Endothelial cell of umbilical vein (primary cell): Measurements from ENCODE around the gene PYGB. TPM values are rescaled to one million over a fixed set of nuclear protein-coding genes. Genes with fewer than 3 reads are reported as not detected.

ENCODE experiments used
- BruUV-seq: library from RNA; stranded (reverse); fragments of 400-500 nt; replicated peaks from 2 replicates; lab custom pipeline; 2021; lab: Mats Ljungman, UMichigan
- CTCF ChIA-PET: fragments of 300-600, 350-600 bp; sonication (Branson Sonifier 250); formaldehyde crosslinking; loops from one replicate; lab custom pipeline; 2021; ENCODE audit warnings: antibody characterized with exemption, inconsistent platforms; lab: Charles Lee
- POLR2A ChIA-PET: fragments of 300-600, 350-600 bp; sonication (Branson Sonifier 250); formaldehyde crosslinking; loops from one replicate; lab custom pipeline; 2021; ENCODE audit warnings: antibody characterized with exemption, inconsistent platforms; lab: Charles Lee
- DNase-seq: peaks from one replicate; pipeline ENCODE4 v3.0.0-alpha.2; 2011; ENCODE audit warnings: low read depth, low spot score
- FAIRE-seq: peaks from 2 replicates; lab custom pipeline; 2011; peaks lifted over from hg19 to GRCh38; lab: Jason Lieb, UNC
- H2AFZ ChIP-seq: 2 replicates; pipeline ENCODE4 v1.6.0; 2012; ENCODE audit warnings: low read depth, low read length, control low read depth, inconsistent platforms
- H3K27ac ChIP-seq: 2 replicates; pipeline ENCODE4 v1.5.1; 2011; ENCODE audit warnings: low read depth, mild to moderate bottlenecking, control low read depth, low read length, moderate library complexity; ENCODE audit not compliant: insufficient read depth
- H3K27me3 ChIP-seq, 2 experiments: 2 replicates each; pipeline versions ENCODE4 v1.6.0 to v1.6.1; 2011; ENCODE audit warnings: low read length in 2 of 2, mixed read lengths in 1 of 2; ENCODE audit not compliant: control insufficient read depth in 2 of 2, insufficient read depth in 2 of 2
- H3K36me3 ChIP-seq, 2 experiments: 2 replicates in 1 of 2; 3 replicates in 1 of 2; pipeline ENCODE4 v1.5.1; 2011; ENCODE audit warnings: low read length in 2 of 2, mild to moderate bottlenecking in 1 of 2, moderate library complexity in 1 of 2; ENCODE audit not compliant: control insufficient read depth in 2 of 2, insufficient read depth in 2 of 2; ENCODE audit errors: extremely low read depth in 1 of 2
- H3K4me1 ChIP-seq: 3 replicates; pipeline ENCODE4 v1.5.1; 2011; ENCODE audit warnings: mild to moderate bottlenecking, low read length; ENCODE audit not compliant: control insufficient read depth, insufficient read depth; ENCODE audit errors: extremely low read depth
- H3K4me2 ChIP-seq: 2 replicates; pipeline ENCODE4 v1.6.1; 2011; ENCODE audit warnings: low read length, control low read depth, mixed read lengths; ENCODE audit not compliant: insufficient read depth
- H3K4me3 ChIP-seq, 3 experiments: fragments of 200-600 bp in 1 of 3; sonication (generic), shearing (Covaris generic) in 1 of 3; replicated peaks in 1 of 3; 2 replicates each; pipeline ENCODE4 v1.5.1; 2011 to 2016; ENCODE audit warnings: control low read depth in 3 of 3, low read length in 3 of 3, mild to moderate bottlenecking in 2 of 3, inconsistent platforms in 1 of 3, low read depth in 1 of 3, moderate library complexity in 1 of 3; ENCODE audit not compliant: insufficient read depth in 1 of 3
- H3K79me2 ChIP-seq: 2 replicates; pipeline ENCODE4 v1.6.0; 2012; ENCODE audit warnings: low read length, inconsistent platforms; ENCODE audit not compliant: control insufficient read depth, insufficient read depth
- H3K9ac ChIP-seq: replicated peaks from 2 replicates; pipeline ENCODE3; 2011; ENCODE audit warnings: low read length, control low read depth; ENCODE audit not compliant: insufficient read depth; ENCODE audit errors: extremely low read depth
- H3K9me1 ChIP-seq: replicated peaks from 3 replicates; pipeline ENCODE4 v1.6.0; 2011; ENCODE audit warnings: mild to moderate bottlenecking, low read length; ENCODE audit not compliant: control insufficient read depth, insufficient read depth; ENCODE audit errors: extremely low read depth
- H3K9me3 ChIP-seq: replicated peaks from 2 replicates; pipeline ENCODE4 v1.5.1; 2012; ENCODE audit warnings: low read length, inconsistent platforms; ENCODE audit not compliant: control insufficient read depth, insufficient read depth
- H4K20me1 ChIP-seq: replicated peaks from 2 replicates; pipeline ENCODE3; 2011; ENCODE audit warnings: mild to moderate bottlenecking, low read length; ENCODE audit not compliant: control insufficient read depth, insufficient read depth; ENCODE audit errors: extremely low read depth
- EZH2 ChIP-seq: IDR thresholded peaks from 2 replicates; pipeline ENCODE4 v1.6.1; 2012; ENCODE audit warnings: borderline replicate concordance, low read depth, mild to moderate bottlenecking, moderate library complexity, low read length, inconsistent platforms; ENCODE audit not compliant: severe bottlenecking
- FOS ChIP-seq: IDR thresholded peaks from 2 replicates; pipeline ENCODE4 v1.6.1; 2011; ENCODE audit warnings: mild to moderate bottlenecking, low read length, moderate library complexity, borderline replicate concordance; ENCODE audit not compliant: insufficient read depth
- GATA2 ChIP-seq: IDR thresholded peaks from 2 replicates; pipeline ENCODE4 v1.7.0; 2011; ENCODE audit warnings: low read depth, mild to moderate bottlenecking, moderate library complexity, mixed read lengths, low read length; ENCODE audit not compliant: insufficient read length, insufficient read depth
- JUN ChIP-seq: IDR thresholded peaks from 2 replicates; pipeline ENCODE4 v1.6.1; 2011; ENCODE audit warnings: borderline replicate concordance, low read depth; ENCODE audit not compliant: insufficient read length, insufficient read depth
- MYC ChIP-seq: IDR thresholded peaks from one replicate; pipeline ENCODE4 v1.6.1; 2011; ENCODE audit warnings: mild to moderate bottlenecking, low read depth, low read length
- POLR2A ChIP-seq: IDR thresholded peaks from 2 replicates; pipeline ENCODE4 v1.6.1; 2012; ENCODE audit warnings: low read depth, mild to moderate bottlenecking, control low read depth, low read length
- POLR2AphosphoS5 ChIP-seq: IDR thresholded peaks from 2 replicates; pipeline ENCODE4 v1.6.1; 2012; ENCODE audit warnings: low read depth, mild to moderate bottlenecking, control low read depth, low read length, moderate library complexity; ENCODE audit not compliant: insufficient read depth
- dilution Hi-C: fragments of 300-500 bp; cut with MboI; formaldehyde crosslinking; loops from one replicate; pipeline ENCODE4 v1.15.0; 2019; ENCODE audit warnings: low sequenced_read_pairs; ENCODE audit not compliant: extremely low pct_ligation_motif_present
- intact Hi-C: fragments of 100-400 bp; cut with micrococcal nuclease; formaldehyde crosslinking; loops from one replicate; pipeline ENCODE4 v1.10.0; 2022
- polyA plus RNA-seq, 4 experiments: library from polyadenylated mRNA; depleted of rRNA in 3 of 4; stranded (reverse) in 3 of 4; unstranded in 1 of 4; fragments of >200 nt; gene quantifications; 2 replicates each; pipeline versions ENCODE4 v1.2.1 to v1.2.3, GENCODE V29; 2011 to 2012; ENCODE audit warnings: missing spikeins in 1 of 4
- total RNA-seq: library from RNA; stranded (reverse); gene quantifications from 2 replicates; pipeline ENCODE4 v1.2.3, GENCODE V29; 2021
- TF ChIP-seq, protein P1 (sequence below): IDR thresholded peaks from 2 replicates; pipeline ENCODE4 v1.6.1; 2011; ENCODE audit not compliant: insufficient read depth, insufficient read length
- TF ChIP-seq, protein P2 (sequence below), 2 donors: IDR thresholded peaks; 1 replicate in 1 of 2; 2 replicates in 1 of 2; pipeline ENCODE4 v1.5.1; 2011; ENCODE audit warnings: low read length in 2 of 2, mild to moderate bottlenecking in 2 of 2, moderate library complexity in 2 of 2, control low read depth in 1 of 2, inconsistent platforms in 1 of 2, low read depth in 1 of 2; ENCODE audit not compliant: insufficient read depth in 1 of 2; ENCODE audit errors: extremely low read depth in 1 of 2

Gene PYGB
- total and polyA plus RNA-seq, 2 donors (not counting 3 experiments of a cell fraction or from before 2014, with no cell fraction given), result 36.1 to 60.2 TPM

DNA sequence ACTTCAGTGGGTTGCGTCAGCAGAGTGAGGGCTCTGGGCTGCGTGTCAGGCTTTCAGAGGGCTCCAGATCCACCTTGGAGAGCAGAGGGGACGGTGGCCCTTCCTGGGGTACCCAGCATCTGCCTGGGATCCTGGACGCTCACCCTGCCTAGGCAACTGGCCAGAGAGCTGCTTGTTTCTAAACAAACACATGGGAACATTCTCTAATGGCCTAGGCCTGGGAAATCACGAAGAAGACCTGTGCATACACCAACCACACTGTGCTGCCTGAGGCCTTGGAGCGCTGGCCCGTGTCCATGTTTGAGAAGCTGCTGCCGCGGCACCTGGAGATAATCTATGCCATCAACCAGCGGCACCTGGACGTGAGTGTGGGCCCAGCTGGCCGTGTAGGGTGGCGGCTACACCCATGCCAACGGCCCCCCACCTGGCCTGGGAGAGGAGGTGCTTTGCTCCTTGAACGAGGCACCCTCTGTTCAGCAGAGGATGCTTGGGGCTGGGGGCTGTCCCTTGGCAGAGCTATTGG, 32.2 kb downstream of the PYGB start:
- dilution Hi-C loops (no loop called here), intact Hi-C loops (no loop called here)
- H3K36me3 ChIP-seq, result peaks cover 8 to 58% of the 10 kb centered on the region in 2 experiments
- no peak overlapping the region for H2AFZ ChIP-seq
- no peak overlapping the region for H3K4me2 ChIP-seq
- FAIRE-seq (no peak), DNase-seq (no peak)
- no peaks in the 10 kb centered on the region for H3K79me2 ChIP-seq
- CTCF ChIA-PET, result interaction anchor here (1.0 kb wide), 1 partner anchor 9 kb away, joined by 3 read pairs; no protein-coding TSS in a partner anchor
- POLR2A ChIA-PET, result no interaction called here
- H3K9me3 ChIP-seq, result no peaks in the 10 kb centered on the region
- no peak overlapping the region for H3K4me3 ChIP-seq
- TF ChIP-seq FOS (no peak), POLR2AphosphoS5 (no peak), MYC (no peak), JUN (no peak), GATA2 (no peak), EZH2 (no peak), POLR2A (no peak)
- TF ChIP-seq, protein P1, sequence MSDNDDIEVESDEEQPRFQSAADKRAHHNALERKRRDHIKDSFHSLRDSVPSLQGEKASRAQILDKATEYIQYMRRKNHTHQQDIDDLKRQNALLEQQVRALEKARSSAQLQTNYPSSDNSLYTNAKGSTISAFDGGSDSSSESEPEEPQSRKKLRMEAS, result no peak
- TF ChIP-seq, protein P2, sequence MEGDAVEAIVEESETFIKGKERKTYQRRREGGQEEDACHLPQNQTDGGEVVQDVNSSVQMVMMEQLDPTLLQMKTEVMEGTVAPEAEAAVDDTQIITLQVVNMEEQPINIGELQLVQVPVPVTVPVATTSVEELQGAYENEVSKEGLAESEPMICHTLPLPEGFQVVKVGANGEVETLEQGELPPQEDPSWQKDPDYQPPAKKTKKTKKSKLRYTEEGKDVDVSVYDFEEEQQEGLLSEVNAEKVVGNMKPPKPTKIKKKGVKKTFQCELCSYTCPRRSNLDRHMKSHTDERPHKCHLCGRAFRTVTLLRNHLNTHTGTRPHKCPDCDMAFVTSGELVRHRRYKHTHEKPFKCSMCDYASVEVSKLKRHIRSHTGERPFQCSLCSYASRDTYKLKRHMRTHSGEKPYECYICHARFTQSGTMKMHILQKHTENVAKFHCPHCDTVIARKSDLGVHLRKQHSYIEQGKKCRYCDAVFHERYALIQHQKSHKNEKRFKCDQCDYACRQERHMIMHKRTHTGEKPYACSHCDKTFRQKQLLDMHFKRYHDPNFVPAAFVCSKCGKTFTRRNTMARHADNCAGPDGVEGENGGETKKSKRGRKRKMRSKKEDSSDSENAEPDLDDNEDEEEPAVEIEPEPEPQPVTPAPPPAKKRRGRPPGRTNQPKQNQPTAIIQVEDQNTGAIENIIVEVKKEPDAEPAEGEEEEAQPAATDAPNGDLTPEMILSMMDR (IDR thresholded peaks at IDR 0.05; ENCODE audit: extremely low read depth in 1 of 2, insufficient read depth in 1 of 2, low read depth in 1 of 2, low read length in 2 of 2), result no peak
- BruUV-seq, result no TSS peak
- H3K27ac ChIP-seq, result no peak overlapping the region
- H4K20me1 ChIP-seq, result no peaks in the 10 kb centered on the region
- no peaks in the 10 kb centered on the region for H3K4me1 ChIP-seq
- H3K9ac ChIP-seq, result no peak overlapping the region
- no peaks in the 10 kb centered on the region for H3K9me1 ChIP-seq
- H3K27me3 ChIP-seq, result no peaks in the 10 kb centered on the region
